ENCODE measurements around the gene VWF.

VWF gene

DNA sequence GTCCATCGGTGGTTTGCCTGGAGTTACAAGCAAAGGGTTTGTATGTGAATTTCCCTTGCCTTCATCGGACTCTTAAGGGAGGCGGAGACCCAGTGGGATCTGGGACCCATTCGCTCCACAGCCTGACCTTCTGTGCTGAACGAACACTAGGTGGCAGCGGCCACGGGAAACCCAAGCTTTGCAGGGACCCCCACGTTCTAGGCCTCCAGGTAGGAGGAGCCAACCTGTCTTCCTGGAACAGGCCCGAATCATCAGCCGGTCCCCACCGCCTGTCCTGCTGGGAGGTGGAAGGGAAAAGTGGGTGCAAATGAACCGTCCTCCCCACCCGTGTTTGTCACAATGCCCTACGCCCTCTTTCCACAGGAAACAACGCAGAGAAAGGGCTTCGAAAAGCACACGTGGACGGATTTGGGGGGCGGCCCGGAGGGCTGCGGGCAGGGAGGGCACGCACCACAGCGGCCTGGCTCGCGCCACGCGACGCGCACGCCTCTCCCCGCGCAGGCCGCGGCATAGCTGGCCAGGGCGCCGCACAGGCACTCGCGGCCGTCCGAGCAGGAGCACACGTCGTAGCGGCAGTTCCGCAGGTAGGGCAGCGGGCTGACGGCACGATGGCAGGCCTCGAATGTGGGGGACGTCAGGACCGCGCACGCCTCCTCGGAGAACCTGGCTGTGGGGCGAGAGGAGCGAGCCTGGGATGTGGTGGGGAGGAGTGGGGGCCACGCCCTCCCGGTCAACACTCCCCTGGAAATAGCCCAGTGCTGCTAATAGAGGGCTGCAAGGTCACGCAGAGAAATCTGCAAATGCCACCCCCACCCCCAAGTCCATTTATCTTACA, 67.8 kb downstream of the VWF start:
- DNase-seq, result no peak

DNA sequence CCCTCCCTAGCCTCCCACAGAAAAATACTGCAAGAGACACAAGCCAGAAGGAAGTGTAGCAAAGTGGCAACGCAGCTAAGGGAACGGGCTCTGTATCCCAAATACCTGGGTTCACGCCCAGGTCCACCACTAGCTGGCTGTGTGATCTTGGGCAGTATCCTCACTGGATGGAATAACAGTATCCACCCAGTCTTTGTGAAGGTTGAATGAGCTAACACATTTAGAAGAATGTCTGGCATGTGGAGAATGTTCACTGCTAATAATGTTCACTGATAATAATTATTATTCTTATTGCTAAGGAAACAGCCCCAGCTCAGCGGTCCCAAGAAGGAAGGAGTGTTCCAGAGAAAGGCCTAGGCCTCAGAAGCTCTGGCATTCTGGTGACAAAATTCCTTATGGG, 70.9 kb downstream of the VWF start:
- DNase-seq, result no peak

DNA sequence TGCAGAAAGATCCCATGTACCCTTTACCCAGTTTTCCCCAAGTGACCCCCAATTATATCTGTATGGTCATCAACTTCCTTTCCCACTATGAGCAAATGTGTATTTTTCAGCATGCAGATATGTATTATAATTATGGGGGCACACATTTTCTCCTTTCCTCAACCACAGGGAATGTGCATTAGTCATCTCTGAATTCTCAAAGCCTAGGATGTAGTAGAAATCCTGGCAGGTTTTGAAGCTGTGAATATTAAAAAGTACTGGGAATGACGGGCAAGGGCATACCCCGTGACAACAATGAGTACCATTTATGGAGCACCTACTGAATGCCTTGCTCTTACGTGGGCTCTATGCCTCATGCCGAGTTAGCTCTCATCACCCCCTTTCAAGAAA, 71.5 kb downstream of the VWF start:
- no peak for DNase-seq

DNA sequence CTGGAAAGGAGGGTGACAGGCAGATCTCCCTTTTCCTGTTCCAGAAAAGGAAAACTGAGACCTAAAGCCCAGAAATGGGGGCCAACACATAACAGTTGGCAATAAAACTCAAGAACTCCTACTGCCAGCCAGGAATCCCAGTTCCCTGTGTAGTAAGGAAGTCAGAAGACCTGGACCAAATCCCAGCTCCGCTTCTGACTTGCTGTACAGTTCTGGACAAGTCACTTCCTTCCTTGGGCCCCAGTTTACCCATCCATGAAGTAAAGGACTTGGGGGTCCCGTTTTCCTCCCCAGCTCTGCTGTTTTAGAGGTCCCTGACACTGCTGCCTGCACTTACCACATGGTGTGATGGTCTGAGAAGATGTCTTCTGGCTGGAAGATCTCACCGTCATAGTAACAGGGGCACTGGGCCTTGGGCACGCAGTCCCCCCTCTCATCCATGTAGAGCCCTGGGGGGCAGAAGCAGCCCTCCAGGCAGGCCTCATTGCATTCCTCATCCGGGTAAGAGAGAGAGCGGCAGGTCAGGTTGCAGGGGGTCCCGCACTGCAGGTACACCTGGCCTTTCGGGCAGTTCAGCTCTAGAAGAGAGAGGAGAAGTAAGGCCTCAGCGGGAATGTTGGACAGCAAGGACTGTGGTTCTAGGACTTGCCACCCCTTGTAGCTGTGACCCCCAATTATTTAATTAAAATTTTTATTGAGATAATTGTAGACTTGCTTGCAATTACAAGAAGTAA, 72.1 kb downstream of the VWF start:
- DNase-seq, result no peak

DNA sequence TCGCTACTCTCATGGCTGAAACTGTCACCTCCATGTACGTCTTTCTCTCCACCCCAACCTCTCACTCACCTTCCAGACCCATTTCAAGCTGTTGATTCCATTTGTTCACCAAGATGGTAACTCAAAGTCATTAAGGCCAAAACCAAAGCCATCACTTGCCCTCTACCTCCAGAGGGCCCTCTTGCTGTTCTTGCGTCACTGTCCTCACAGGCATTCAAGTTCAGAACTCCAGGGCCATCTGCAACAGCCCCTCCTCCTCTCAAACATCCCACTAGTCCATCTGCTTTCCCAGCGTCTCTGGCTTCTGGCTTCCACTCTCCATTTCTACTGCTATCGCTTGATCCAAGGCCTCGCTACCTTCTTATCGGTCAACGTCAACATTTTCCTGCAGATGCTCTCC, 74.5 kb downstream of the VWF start:
- DNase-seq, result no peak

DNA sequence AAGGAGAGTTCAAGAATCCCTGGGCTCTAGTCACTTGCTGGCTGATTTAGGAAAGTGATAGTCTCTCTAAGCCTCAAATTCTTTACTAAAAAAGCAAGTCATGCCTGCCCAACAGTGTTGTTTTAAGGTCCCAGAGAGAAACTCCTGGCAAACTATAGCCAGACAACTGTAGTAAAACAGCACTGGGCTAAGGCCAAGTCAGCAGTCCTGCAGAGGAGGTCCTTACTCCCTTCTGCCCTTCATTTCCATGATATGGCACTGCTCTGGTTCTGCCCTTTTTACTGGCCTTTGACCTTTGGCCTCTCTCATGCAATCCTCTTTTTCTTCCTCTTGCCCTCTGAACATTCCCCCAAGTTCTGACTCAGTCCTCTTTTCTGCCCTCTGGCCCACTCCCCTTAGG, 74.9 kb downstream of the VWF start:
- DNase-seq, result no peak

DNA sequence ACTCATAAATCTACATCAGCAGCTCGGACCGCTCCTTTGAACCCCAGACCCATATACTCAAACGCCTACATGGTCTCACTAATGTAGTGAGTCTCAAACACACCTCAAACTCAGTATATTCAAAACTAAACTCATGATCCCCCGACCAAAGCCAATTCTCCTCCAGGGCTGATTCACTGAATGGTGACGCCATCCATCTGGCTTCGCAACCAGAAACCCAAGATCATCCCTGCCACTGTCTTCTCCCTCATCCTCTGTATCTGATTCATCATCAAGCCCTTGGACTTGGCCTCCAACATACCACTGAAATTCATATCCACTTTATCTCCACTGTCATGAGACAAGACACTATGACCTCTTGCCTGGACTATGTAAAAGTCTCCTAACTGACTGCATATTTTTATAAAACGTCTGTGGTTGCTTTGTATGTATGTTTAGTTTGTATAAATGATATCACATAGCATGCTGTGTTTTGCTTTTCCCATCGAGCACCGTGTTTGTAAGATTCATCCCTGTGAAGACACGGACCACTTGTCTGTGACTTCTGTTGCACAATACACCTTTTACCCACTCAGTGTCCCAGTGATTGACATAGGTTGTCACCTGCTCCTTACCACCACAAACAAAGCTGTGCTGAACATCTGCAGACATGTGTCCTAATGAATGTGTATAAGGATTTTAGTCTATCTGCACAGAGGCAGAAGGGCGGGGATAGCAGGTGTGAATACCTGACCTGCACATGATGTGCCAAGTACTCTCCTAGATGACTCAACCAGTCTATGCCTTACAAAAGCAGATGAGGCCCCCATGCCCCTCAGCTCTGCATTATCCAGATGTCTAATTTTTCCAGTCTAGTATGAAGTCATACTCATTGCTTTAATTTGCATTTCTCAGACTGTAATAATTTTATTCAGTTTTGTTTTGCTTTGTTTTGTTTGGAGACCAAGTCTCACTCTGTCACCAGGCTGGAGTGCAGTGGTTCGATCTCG, 76.9 kb downstream of the VWF start:
- no peak for DNase-seq

DNA sequence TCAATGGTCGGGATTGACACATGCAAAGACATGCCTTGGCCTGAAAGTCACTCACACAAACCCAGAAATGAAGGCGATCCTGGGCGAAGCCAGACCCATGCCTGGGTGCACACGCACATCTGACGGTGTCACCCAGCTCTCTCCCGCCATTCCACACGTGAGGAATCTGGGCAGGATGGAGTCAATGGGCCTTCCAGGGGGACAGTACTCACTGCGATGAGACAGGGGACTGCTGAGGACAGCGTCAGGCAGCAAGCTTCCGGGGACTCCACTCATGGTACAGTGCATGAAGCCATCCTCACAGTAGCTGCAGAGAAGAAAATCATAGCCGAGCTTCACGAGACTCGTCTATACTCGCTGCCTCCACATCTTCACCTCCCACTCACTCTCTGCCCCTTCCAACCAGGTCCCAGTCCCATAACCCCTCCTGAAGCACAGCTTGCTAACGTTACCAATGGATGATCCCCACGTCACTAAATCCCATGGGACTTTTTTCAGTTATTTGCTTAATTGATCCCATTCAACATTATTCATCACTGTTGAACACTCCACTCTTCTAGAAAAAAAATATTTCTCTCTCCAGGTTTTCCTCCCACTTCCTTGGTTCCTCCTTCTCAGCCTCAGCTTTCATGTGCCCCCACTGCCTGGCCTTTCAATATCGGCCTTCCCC, 77.8 kb downstream of the VWF start:
- no peak for DNase-seq

DNA sequence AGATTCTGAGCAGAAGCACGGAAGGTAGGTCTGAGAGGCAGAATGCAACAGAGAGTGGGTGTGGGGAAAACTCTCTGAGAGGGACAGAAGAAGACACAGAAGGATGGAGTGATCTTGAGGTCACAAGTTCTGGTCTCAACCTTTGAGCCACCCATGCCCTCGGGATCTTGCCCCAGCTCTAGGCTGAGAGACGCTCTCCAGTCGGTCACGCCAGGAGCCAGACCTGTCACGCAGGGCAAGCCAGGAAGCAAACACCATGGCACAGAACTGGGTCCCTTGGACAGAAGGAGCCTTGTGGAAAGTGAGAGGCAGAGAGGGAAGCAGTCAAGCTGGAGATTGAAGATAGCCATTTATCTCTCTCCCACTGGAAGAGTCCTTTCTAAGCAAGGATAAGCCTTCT, 79.0 kb downstream of the VWF start:
- no peak for DNase-seq

DNA sequence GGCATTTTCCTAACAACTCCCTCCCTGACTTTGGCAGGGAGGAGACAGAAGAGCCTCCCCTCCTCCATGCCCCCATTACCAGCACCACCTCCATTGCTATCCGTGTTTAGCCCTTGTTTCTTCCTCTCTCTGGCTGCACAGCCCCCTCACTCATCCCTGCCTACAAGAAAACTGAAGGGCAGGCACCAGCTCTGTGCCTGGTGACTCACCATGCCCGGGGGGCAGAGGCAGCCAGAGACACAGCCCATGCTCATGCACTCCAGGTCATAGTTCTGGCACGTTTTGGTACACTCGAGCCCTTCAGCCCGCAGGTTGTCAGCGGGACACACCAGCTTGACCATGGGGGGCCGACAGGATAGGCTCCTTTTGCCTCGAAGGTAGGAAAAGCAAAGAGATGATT, 80.4 kb downstream of the VWF start:
- DNase-seq, result no peak

DNA sequence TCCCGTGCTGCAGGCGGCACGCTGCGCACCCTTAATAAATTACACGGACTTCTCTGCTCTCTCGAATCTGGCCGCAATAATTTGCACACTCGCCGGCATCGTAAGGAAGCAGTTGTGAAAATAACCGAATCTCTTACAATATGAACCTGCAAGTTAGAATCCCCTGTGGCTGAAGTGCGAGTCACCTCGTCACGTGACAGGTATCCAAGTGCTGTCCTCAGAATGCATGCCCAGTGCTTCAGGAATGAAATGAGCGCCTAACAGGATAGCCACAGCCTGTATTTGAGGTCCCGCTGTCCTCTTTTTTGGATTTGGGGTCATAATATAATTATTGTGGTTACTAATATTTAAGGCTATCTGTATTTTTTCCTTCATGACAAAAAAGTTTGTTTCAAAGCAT, 82.0 kb downstream of the VWF start:
- DNase-seq, result no peak

DNA sequence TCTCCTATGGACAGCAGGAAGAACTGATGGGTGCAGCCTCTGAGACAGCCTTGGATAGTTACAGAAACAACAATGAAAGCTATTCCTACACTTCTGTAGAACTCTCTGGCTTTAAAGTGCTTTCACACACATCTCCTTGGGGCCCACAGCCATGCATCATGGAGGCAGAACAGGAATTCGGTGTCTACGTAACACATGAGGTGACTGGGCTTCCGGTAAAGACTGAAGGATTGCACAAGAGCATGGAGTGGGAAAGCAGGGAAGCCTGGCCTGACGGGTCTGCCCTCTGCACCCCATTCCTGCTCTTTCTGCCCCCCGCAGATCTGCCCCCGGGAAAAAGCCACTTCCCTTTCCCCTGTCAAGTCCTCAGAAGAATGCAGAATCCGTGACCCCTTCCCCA, 82.6 kb downstream of the VWF start:
- no peak for DNase-seq

DNA sequence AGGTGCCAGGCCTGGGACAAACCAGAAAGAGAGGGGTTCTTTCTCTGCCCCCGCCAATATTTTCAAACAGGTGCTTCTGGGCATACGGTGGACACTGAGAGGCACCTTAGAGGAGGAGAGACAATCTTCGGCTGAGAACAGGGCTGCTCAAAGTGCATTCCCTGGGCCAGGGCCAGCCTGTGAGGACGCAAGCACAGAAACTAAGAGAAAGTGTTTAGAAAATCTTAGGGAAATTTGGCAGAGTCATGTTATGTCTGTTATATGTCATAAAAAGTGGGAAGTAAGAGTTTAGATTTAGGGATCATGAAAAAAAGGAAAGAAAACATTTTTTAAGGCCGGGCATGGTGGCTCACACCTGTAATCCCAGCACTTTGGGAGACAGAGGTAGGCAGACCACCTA, 83.7 kb downstream of the VWF start:
- DNase-seq, result no peak

DNA sequence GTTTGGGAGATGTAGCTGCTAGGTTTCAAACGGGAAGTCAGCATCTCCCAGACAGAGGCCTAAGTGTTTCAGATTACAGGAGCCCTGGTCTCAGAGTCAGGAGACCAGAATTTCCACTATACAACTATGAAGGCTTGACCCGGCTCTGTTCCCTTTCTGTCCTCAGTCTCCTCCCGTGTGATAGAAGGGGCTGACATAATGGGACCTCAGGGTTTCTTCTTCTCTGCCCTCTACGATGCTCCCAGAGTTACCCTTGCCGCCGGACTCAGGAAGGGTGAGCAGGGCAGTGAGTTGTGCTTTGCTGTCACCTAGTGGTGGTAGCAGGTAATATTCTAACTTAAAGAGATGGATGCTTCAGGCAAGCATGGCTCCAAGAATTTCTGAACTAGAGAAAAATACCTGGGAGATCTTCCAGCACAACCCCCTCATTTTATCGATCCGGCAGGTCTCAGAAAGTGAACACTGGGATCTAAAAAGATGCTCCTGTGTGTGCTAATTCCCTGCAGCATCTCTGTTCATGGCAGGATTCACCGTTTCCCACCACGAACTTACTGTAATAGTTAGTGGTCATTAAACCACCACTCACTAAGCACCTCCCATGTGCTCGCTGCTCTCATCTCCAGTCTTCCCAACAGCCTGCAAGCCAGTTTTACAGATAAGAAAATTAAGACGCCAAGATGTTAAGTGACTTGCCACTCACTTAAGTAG, 84.4 kb downstream of the VWF start:
- peak; percentile 9 for DNase-seq

DNA sequence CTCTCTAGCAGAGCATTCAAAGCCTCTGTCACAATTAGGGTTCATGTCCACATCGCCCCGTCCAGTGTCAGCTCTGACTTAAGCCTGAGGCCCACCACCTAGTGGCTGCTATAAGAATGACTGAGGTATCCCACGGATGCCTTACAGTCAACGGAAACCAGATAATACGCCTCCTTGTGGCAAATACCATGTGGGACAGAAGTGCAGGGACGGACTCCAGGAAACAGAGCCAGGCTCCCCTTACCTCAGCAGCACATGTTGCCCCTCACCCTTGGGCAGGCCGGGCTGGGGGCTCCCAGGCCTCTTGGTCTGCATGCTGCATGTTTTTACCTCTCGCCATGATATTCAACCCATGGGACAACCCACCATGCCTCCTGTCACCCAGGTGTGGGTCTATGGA, 86.3 kb downstream of the VWF start:
- peak; percentile 41 for DNase-seq

DNA sequence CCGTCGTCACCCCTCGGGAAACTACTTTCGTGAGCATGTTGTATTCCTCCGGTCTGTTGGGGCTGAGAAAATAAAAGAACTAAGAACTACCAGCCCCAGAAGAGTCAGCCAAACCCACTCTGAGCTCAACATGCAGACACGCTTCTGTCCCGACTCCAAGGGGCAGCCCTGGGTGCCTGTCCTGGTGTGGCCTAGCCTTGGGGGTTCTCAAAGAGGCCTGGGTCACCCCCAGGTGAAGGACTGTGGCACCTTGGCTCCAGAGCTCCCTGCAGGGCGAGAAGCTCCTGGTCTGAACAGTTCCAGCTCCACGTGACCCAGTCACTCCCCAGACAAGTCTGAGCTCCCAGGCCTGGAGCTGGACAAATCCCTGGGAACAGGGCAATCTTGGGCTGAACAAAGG, 87.0 kb downstream of the VWF start:
- no peak for DNase-seq

DNA sequence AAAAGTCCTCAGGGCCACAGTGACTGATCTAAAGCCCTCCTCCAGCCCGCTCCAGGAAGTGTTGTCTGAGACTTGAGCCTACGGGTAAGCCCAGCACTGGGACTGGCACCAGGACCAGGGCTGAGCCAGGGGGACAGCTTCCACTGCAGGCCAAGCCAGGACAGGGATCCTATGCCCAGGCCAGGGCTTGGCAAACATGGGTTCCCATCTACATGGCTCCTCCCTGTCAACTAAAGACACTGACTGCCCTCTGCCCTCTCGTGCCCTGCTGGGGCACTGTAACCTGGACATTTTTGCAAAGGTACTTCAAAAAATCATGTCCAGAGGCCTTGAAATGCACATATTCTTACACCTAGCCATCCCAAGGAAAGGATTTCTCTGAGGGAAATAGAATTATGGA, 88.0 kb downstream of the VWF start:
- DNase-seq, result no peak

DNA sequence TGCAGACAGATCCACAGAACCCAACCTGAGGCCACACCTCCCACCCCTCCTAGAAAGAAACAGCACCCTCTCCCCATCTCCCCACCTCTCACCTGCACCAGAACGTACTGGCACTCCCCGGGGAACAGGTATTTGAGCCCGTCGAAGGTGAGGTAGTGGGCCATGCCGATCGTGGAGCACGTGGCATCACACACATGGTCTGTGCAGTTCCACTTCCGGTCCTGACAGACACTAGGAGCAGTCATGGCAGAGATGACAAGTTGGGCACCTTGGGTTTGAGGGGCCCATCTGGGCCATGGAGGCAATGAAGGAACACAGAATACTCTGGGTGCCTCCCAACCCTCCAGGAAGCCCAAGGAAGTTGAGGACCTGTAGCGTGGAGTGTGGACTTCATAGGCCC, 89.9 kb downstream of the VWF start:
- DNase-seq, result no peak

DNA sequence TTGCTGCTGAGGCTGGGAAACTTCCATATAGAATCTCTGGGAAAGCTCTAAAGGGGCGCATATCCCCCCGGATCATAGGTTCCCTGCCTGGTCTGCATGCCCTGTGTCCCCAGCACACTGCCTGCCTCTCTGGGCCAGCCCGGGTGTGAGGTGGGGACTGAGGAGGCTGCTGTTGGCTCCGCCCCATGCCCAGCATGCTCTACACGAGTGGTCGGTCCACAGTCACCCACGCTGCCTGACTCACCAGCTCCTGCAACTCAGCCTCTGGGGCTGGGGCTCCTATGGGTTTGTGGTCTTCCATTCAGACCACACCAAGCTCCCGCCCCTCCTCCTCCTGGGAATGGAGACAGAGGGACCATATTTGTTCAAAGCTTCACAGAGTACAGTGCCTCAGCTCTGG, 90.9 kb downstream of the VWF start:
- DNase-seq, result no peak

DNA sequence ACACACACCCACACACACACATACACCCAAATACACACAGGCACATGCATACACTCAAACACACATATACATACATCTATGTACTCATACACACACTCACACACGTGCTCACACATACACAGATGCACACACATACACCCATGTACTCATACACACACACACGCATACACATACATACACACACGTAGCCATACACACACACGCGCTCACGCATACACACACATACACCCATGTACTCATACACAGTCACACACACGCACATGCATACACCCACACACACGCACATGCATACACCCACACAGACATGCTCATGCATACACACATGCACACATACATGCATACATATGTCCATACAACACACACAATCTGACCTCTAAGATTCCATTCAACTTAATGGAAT, 91.7 kb downstream of the VWF start:
- DNase-seq, result no peak

DNA sequence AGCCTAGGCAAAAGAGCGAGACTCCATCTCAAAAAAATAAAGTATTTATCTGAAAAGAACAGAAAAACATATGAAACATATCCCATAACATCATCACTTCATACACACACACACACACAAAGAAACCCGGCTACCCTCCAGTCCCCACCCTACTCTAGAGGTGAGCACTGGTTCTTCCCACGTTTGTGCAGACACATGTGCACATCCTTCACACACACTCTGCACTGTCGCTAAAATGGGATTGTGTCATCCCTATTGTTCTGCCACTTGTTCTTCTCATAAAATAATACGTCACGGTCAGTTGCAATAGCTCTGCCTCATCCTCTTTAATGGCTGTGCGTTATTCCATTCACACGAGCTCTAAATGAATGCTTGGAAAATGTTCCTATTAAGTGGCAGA, 93.5 kb downstream of the VWF start:
- no peak for DNase-seq

DNA sequence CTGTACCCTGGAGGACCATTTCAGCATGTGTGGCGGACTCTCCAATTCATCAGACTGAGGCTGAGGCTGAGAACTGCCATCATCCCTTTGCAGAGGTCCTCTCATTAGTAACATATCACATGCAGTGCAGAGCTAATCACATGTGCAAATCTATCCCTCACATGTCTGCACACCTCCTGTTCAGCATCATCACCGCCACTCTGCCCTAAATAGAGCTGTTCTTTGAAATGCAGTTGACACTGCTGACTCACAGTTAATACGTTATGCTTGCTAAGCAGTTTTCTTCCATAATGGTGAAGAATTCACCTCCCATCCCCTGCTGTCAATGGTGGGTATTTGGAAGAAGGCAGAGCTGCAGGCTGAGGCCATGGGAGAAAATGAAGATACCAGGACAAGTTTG, 94.4 kb downstream of the VWF start:
- no peak for DNase-seq

All from KG1 (cell line).